Central memory CD8-positive, alpha-beta T cell (primary cell): ENCODE results near the gene HPS3.
A peak's percentile ranks its signal among the peaks of the same experiment; 100 is the strongest.

Experiments used
- ATAC-seq: fragments of 150-1000 bp; cut with Tn5 transposase; replicated peaks from 2 replicates; pipeline ENCODE4 v1.10.0; 2022; ENCODE audit warnings: mild to moderate bottlenecking, moderate FRiP score, moderate number of reproducible peaks; ENCODE audit not compliant: poor library complexity, severe bottlenecking; ENCODE audit errors: extremely low read depth
- DNase-seq, 2 donors: peaks; one replicate each; pipeline ENCODE4 v3.0.0; 2021; ENCODE audit warnings: low spot score in 2 of 2
- H3K27ac Mint-ChIP-seq: one replicate; pipeline ENCODE4 v1.8.0; 2022; ENCODE audit warnings: low read depth, mild to moderate bottlenecking, moderate library complexity, mixed read lengths
- H3K27me3 Mint-ChIP-seq: one replicate; pipeline ENCODE4 v1.8.0; 2022; ENCODE audit warnings: mixed read lengths
- H3K36me3 Mint-ChIP-seq: one replicate; pipeline ENCODE4 v1.8.0; 2022; ENCODE audit warnings: mild to moderate bottlenecking, moderate library complexity, mixed read lengths; ENCODE audit not compliant: insufficient read depth
- H3K4me1 Mint-ChIP-seq: one replicate; pipeline ENCODE4 v1.8.0; 2022; ENCODE audit warnings: mixed read lengths
- H3K4me3 Mint-ChIP-seq: one replicate; pipeline ENCODE4 v1.8.0; 2022; ENCODE audit warnings: mild to moderate bottlenecking, moderate library complexity, mixed read lengths
- H3K9me3 Mint-ChIP-seq: one replicate; pipeline ENCODE4 v1.8.0; 2022; ENCODE audit warnings: mixed read lengths

The HPS3 gene

DNA sequence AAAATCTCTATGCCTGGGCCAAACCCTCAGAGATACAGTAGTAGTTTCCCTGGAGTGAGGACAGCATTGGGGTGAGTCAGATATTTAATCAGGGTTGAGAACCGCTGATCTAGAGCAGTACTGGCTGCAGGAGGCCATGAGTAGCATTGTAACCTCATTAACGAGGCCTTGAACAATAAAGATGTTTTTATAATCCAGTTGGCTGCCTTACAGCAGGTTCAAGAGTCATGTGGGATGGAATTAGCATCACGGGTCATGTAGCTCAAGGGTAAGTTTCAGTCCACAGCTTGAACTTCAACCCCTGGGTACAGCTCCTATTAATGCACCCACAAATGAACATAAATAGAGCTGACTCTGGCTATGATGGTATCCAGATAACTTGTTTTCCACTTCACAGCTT is 5.1 kb downstream of the HPS3 start:
- Mint-ChIP-seq H3K4me3 (no peak overlapping the region), H3K9me3 (no peaks in the 10 kb centered on the region), H3K27ac (peak overlapping the region; percentile 41), H3K4me1 (peaks cover 74% of the 10 kb centered on the region), H3K27me3 (no peaks in the 10 kb centered on the region), H3K36me3 (peaks cover 16% of the 10 kb centered on the region)
- ATAC-seq (no peak), DNase-seq (no peak)

DNA sequence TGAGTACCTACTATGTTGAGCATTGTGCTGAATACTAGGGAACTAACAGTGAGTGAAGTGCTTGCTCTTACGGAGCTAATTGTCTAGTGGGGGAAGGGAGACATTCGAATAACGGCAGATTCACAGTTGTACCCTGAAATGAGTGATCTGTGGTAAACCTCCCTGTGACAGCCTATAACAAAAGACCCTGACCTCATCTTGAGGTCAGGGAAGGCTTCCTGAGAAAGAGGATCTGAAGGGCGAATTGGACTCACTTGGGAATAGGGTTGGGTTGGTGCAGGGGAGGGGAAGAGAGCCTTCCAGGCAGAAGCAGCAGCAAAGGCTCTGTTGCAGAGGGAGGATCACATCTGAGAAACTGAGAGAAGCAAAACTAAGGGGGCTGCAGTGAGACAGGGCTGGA is 13.2 kb downstream of the HPS3 start:
- ATAC-seq (no peak), DNase-seq (no peak)
- H3K4me1 Mint-ChIP-seq, result peaks cover 34% of the 10 kb centered on the region
- no peak overlapping the region for H3K4me3 Mint-ChIP-seq
- H3K27me3 Mint-ChIP-seq, result no peaks in the 10 kb centered on the region
- H3K36me3 Mint-ChIP-seq, result peaks cover 32% of the 10 kb centered on the region
- H3K9me3 Mint-ChIP-seq, result no peaks in the 10 kb centered on the region
- H3K27ac Mint-ChIP-seq, result no peak overlapping the region

DNA sequence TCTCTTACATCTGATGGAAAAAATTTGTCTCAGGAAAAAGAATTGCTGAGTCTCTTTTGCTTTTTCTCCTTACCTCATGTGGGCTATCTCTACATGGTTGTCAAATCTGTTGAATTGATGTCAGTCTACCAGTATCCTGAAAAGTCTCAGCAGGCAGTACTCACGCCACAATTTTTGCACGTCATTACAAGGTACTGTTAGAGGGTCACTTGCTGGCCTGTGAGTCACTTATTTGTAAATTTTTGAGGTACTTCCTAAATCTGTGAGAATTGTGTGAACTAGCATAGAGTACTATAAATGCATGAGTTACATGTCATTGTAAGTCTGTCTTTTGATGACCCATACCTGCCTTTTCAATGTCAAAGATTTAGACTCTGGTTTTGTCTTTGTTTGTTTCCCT is 15.9 kb downstream of the HPS3 start:
- DNase-seq (no peak), ATAC-seq (peak; percentile 45)
- Mint-ChIP-seq H3K9me3 (no peaks in the 10 kb centered on the region), H3K4me3 (peak overlapping the region; percentile 14), H3K27me3 (no peaks in the 10 kb centered on the region), H3K4me1 (peaks cover 14% of the 10 kb centered on the region), H3K36me3 (peaks cover 47% of the 10 kb centered on the region), H3K27ac (no peak overlapping the region)

DNA sequence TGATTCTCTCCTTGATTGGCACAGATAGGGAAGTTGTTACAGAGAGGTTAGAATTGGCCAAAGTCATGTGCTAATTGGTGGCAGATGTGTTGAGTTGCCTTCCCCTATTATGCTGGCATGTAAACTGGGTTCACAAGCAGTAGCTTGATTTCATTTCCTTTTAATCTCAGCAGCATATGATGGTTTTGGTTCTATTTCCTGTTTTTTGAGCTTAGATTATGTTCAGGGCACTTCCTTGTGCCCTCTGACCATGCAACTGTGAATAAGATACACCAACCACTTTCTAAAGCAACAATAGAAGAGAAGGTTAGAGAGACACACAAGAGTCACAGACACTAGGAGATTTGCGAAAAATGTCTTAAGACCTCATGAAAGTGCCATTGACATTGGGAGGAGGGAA is 16.5 kb downstream of the HPS3 start:
- H3K9me3 Mint-ChIP-seq, result no peaks in the 10 kb centered on the region
- H3K4me3 Mint-ChIP-seq, result no peak overlapping the region
- DNase-seq, result no peak
- H3K4me1 Mint-ChIP-seq, result peaks cover 12% of the 10 kb centered on the region
- peaks cover 47% of the 10 kb centered on the region for H3K36me3 Mint-ChIP-seq
- H3K27ac Mint-ChIP-seq, result no peak overlapping the region
- H3K27me3 Mint-ChIP-seq, result no peaks in the 10 kb centered on the region
- peak; percentile 74 for ATAC-seq

DNA sequence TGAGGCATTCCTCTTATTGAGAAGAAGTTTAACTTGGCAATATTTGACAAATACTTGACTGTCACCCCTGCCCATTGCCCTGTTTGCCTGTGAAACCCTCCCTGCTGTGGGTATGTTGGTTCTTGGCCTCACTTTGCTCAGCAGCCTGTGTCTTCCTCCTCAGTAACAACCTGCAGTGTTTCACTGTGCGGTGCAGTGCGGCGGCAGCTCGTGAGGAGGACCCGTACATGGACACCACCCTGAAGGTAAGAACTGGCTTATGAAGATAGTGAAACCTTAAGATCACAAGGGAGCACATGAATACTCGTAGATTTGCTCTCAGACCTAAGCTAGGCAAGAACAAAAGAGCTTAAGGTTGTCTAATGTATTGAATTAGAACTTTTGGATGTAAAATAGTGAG is 21.0 kb downstream of the HPS3 start:
- Mint-ChIP-seq H3K4me3 (no peak overlapping the region), H3K27ac (no peak overlapping the region), H3K36me3 (peaks cover 36% of the 10 kb centered on the region), H3K9me3 (no peaks in the 10 kb centered on the region), H3K4me1 (peaks cover 17% of the 10 kb centered on the region), H3K27me3 (no peaks in the 10 kb centered on the region)
- ATAC-seq (no peak), DNase-seq (no peak)

DNA sequence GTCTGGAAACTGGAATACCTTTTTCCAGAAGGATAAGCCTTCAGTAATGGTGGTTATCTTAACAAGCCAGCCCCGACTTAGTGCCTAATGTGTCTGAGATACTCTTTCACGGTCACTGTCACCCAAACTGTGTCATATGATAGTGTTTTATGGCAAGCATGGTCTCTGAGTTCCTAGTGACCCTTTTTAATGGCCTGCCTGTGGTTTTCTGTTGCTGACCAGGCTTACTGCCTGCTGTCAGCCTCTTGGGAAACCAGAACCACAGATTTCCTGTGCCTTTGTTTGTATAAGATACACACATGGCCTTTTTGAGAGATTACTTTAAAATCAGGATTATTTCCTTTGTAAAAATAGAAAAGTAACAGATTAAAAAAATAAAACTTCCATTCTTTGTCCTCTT is 22.4 kb downstream of the HPS3 start:
- peaks cover 17% of the 10 kb centered on the region for H3K4me1 Mint-ChIP-seq
- peaks cover 42% of the 10 kb centered on the region for H3K36me3 Mint-ChIP-seq
- DNase-seq (no peak), ATAC-seq (no peak)
- no peak overlapping the region for H3K4me3 Mint-ChIP-seq
- H3K27me3 Mint-ChIP-seq, result no peaks in the 10 kb centered on the region
- no peaks in the 10 kb centered on the region for H3K9me3 Mint-ChIP-seq
- H3K27ac Mint-ChIP-seq, result no peak overlapping the region

DNA sequence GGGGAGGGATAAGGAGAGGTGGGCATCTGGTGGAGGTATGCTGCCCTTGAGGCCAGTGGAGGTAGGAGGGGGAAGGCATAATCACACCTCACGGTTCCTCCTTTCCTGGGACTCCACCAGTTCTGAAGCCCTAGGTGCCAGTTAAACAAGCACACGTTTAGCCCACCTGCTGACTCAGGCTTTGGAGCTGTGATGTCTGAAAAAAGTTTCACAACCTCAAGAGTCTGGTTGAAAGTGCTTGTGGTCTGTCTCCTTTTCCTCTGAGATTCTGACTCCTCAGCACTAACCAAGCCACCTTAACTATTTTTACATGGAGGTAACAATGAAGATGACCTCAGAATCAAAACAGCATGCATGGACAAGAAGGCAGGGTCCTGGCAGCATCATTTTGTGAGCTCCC is 23.0 kb downstream of the HPS3 start:
- Mint-ChIP-seq H3K36me3 (peaks cover 45% of the 10 kb centered on the region), H3K4me3 (no peak overlapping the region), H3K4me1 (peaks cover 17% of the 10 kb centered on the region), H3K9me3 (no peaks in the 10 kb centered on the region), H3K27me3 (no peaks in the 10 kb centered on the region), H3K27ac (no peak overlapping the region)
- DNase-seq, result no peak
- peak; percentile 75 for ATAC-seq

DNA sequence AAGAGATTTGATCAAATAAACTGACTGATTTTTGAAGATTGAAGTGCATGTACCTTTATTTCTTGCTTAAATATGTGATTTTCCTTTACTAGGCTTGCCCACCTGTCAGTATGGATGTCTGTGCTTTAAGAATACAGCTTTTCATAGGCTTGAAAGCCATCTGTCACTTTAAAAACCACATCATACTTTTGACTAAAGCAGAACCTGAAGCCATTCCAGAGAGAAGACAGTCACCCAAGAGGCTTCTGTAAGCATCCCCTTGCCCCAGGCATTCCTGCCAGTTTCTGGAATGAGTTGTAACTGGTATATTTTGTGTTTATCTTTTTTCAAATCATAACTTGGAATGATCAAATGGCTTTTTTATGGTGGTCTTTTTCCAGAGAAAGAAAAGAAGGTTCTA is 24.0 kb downstream of the HPS3 start:
- no peak for ATAC-seq
- Mint-ChIP-seq H3K27me3 (no peaks in the 10 kb centered on the region), H3K4me1 (peaks cover 17% of the 10 kb centered on the region), H3K36me3 (peaks cover 47% of the 10 kb centered on the region), H3K27ac (no peak overlapping the region), H3K4me3 (no peak overlapping the region), H3K9me3 (no peaks in the 10 kb centered on the region)
- DNase-seq, result no peak

DNA sequence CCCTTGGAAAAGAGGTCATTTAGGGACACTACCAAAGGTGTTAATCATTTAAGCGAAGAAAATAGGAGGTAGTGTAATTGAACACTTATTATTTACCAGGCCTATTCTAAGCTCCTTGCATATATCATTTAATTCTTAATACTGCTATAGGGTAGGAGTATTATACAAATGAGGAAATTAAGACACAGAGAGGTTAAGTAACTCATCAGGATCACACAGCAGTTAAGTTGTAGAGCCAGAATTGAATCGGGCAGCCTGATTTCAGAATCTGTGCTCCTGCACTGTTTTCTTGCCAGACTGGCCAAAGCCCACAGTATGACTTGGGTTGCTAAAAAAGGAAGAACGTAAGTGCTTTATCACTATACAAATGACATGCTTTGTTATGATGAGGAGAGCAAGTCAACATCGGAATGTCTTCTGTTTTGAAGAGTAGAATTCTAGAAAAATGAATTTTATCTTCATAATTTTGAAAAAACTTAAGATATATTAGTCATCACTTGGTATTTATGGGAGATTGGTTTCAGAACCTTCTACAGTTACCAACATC is 31.4 kb downstream of the HPS3 start:
- H3K36me3 Mint-ChIP-seq, result peaks cover 50% of the 10 kb centered on the region
- H3K27ac Mint-ChIP-seq, result no peak overlapping the region
- DNase-seq (no peak), ATAC-seq (no peak)
- H3K9me3 Mint-ChIP-seq, result no peaks in the 10 kb centered on the region
- no peak overlapping the region for H3K4me3 Mint-ChIP-seq
- no peaks in the 10 kb centered on the region for H3K4me1 Mint-ChIP-seq
- H3K27me3 Mint-ChIP-seq, result no peaks in the 10 kb centered on the region

DNA sequence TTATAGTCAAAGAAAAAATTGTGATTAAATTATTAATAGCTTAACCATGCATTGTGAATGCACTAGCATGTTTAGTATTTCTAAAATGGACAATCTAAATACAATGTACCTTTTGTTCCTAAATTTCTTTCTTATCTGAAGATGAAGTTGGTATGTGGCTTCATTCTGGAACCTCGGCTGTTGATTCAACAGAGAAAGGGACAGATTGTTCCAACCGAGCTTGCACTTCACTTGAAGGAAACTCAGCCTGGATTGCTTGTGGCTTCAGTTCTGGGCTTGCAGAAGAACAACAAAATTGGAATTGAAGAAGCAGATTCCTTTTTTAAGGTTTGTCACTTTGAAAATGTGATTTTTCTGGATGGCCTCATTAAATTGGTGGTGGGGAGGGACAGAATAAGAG is 32.6 kb downstream of the HPS3 start:
- H3K9me3 Mint-ChIP-seq, result no peaks in the 10 kb centered on the region
- DNase-seq (no peak), ATAC-seq (no peak)
- H3K4me3 Mint-ChIP-seq, result no peak overlapping the region
- H3K4me1 Mint-ChIP-seq, result no peaks in the 10 kb centered on the region
- H3K27ac Mint-ChIP-seq, result no peak overlapping the region
- no peaks in the 10 kb centered on the region for H3K27me3 Mint-ChIP-seq
- peaks cover 49% of the 10 kb centered on the region for H3K36me3 Mint-ChIP-seq

DNA sequence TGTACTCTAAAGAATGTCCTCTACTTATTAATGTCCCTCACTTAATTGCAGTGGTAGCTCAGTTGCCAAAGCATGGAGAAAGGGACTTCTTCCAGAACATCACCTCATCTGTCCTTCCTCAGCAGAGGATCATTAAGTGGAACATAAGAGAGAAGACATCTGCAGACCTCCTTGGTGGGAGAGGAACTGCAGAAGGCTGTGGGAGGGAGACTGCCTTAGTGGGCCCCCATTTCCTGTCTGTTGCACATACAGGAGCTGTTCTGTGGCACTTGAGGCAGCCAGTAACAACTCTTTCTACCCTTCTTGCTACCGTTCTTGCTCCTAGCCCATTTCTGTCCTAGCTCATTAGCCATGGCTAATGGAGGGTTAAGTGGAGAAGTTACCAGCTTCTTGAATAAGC is 33.6 kb downstream of the HPS3 start:
- Mint-ChIP-seq H3K9me3 (no peaks in the 10 kb centered on the region), H3K27me3 (no peaks in the 10 kb centered on the region), H3K4me3 (no peak overlapping the region), H3K36me3 (peaks cover 53% of the 10 kb centered on the region), H3K27ac (no peak overlapping the region), H3K4me1 (no peaks in the 10 kb centered on the region)
- ATAC-seq (no peak), DNase-seq (no peak)

DNA sequence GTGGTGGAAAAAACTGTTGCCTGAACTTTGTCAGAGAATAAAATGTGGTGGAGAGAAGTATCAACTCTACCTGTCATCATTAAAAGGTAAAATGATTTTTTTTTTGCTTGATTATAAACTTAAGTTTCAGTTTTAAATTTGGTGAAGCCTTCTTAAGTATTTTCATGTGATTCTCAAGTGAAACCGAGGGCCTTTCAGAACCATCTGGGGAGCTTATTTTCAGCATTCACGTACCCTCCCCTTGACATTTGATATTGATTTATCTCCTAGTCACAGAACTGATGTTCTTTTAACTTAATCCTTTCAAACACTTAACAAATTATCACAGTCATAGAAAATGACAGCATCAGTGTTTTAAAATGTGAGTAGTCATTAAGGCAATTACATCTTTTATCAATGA is 38.5 kb downstream of the HPS3 start:
- ATAC-seq, result no peak
- peaks cover 62% of the 10 kb centered on the region for H3K36me3 Mint-ChIP-seq

DNA sequence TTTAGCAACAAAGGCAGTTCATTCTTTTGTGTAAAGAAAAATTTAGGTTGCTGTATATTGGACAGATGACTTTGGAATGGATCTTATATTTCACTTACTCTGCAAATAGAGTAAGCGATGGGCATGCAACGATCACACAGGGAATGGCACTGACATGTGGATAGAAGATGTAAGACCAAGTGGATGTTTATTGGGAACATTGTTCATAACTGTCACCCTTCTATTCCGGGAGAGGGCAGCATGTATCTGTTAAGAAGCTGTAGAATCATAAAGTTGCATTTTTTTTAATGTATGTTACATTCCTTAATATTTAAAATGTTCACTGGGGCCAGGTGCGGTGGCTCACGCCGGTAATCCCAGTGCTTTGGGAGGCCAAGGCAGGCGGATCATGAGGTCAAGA is 41.2 kb downstream of the HPS3 start:
- Mint-ChIP-seq H3K27me3 (no peaks in the 10 kb centered on the region), H3K27ac (no peak overlapping the region), H3K36me3 (peaks cover 61% of the 10 kb centered on the region), H3K4me1 (peaks cover 17% of the 10 kb centered on the region), H3K4me3 (no peak overlapping the region), H3K9me3 (no peaks in the 10 kb centered on the region)
- no peak for DNase-seq
- ATAC-seq, result no peak

More for the DNA sequence above, 38.5 kb downstream of the HPS3 start:
- H3K4me1 Mint-ChIP-seq, result no peaks in the 10 kb centered on the region
- H3K9me3 Mint-ChIP-seq, result no peaks in the 10 kb centered on the region
- DNase-seq, result no peak
- H3K27me3 Mint-ChIP-seq, result no peaks in the 10 kb centered on the region
- no peak overlapping the region for H3K27ac Mint-ChIP-seq
- no peak overlapping the region for H3K4me3 Mint-ChIP-seq

DNA sequence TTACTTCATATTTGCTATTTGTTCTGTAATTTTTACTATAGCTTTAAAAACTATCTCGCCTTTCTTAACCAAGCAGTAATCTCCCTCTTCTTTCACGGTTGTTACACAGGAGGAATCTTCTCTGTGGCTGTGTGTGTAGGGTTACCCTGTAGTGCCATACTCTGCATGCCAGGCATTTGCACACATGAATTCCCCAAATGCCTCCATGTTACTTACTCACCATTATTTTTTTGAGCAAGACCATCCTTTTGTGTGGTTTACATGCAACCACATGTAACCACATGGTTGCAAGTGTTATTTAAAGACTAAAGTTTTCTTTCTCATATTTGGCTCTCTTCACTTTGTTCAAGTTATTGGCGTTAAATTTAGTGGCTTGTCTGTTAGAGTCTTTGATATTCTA is 45.5 kb downstream of the HPS3 start:
- Mint-ChIP-seq H3K27ac (no peak overlapping the region), H3K9me3 (no peaks in the 10 kb centered on the region), H3K36me3 (peaks cover 40% of the 10 kb centered on the region), H3K4me3 (no peak overlapping the region), H3K4me1 (peaks cover 17% of the 10 kb centered on the region), H3K27me3 (no peaks in the 10 kb centered on the region)
- peak; percentile 65 for ATAC-seq
- no peak for DNase-seq
